Esophagus mucosa (tissue), 1 donor: ENCODE results near the gene EHHADH. TPM values are rescaled to one million over a fixed set of nuclear protein-coding genes. Genes with fewer than 3 reads are reported as not detected.
A peak's percentile ranks its signal among the peaks of the same experiment; 100 is the strongest.
"Not testable (repeated sequence)": the region's sequence is repeated elsewhere in the genome, so short reads cannot be mapped to it uniquely, and the experiment has no call there.

Experiments
- ATAC-seq: fragments of 200-7000 bp; cut with Tn5 transposase; one replicate; pipeline ENCODE4 v1.9.1; 2020
- total RNA-seq: library from RNA; stranded (reverse); gene quantifications from one replicate; pipeline ENCODE4 v1.2.4, GENCODE V29; 2023
- donor health status: DM: yes; HTN: yes; CAD: no.

Gene EHHADH
- 10.6 TPM for total RNA-seq

DNA sequence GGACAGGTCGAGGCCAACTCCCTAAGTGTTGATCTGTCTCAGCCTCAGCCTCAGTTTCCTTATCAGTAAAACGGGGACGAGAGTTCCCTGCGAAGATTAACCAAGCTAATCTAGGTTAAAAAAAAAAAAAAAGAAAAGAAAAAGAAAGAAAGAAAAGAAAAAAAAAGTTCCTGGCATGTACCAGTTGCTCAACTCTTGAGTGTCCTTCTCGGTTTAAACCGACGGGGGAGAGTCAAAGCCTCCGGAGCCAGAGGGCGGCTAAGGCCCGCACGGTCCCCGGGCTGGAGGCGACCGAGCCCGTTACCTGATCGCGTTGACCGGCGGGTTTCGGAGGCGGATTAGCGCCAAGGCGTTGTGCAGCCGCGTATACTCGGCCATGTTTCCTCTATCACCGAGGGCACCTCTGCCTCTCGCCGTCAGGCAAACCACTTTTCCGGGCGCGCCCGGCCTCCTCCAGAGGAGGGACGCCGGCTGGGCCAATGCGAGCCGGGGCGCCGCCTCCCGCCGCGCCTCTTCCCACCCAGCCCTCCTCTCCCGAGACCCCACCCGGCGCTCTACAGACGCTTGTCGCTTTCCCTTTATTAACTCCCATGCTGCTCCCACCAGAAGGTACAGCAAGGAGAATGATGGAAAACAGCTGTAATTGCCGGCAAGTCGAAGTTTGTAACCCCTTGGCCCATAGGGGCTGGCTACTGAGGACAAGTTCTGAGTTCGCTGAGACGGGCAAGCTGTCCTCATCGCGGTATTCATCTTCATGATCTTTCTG is at the start of gene EHHADH:
EHHADH (minus strand) TSS at position 405 of the 766 bp plus-strand sequence; CDS start at position 378, 27 bp downstream.
- ATAC-seq: peak; percentile 97

DNA sequence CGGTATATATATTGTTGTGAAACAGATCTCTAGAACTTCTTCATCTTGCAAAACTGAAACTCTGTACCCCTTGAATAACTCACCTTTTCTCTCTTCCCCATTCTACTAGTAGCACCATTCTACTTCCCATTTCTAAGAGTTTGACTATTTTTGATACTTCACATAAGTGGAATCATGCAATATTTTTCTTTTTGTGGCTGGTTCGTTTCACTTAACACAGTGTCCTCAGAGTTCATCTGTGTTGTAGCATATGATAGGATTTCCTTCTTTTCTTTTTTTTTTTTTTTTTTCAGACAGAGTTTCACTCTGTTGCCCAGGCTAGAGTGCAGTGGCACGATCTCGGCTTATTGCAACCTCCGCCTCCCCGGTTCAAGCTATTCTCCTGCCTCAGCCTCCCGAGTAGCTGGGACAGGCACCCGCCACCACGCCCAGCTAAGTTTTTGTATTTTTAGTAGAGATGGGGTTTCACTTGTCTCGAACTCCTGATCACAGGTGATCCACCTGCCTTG is 46.1 kb upstream of the EHHADH start:
- ATAC-seq: not testable (repeated sequence)

DNA sequence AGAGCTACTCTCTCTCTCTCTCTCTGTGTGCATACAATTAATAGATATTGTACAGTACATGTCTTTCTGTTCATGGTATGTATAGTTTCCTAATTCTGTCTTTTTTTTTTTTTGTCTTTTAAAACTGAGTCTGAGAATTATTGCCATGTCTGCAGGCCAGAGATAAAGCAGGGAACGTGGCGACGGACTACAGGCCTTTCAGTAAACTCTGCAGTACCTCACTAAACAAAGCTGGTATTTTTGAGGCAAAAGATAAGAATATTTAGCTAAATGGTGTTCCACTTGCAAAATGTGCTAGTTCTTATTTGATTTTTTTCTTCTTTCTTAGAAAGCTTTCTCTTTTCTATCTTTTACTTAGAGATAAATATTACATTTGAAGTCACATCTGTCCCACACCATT is 44.0 kb upstream of the EHHADH start:
- ATAC-seq: no peak

DNA sequence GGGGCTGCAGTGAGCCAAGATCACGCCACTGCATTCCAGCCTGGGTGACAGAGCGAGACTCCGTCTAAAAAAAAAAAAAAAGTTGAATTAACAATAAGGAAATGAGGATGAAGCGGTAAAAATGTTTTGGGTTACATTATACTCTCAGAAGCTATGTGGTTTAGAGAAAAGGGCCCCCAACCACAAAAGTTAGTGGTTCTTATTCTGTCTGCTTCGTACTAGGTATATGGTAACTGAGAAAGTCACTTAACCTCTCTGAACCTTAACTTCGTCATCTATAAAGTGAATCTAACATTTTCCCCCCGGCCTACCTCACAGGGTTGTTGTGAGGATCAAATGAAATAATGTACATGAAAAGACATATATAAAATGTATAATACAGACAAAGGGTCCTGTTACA is 38.4 kb upstream of the EHHADH start:
- ATAC-seq: no peak

DNA sequence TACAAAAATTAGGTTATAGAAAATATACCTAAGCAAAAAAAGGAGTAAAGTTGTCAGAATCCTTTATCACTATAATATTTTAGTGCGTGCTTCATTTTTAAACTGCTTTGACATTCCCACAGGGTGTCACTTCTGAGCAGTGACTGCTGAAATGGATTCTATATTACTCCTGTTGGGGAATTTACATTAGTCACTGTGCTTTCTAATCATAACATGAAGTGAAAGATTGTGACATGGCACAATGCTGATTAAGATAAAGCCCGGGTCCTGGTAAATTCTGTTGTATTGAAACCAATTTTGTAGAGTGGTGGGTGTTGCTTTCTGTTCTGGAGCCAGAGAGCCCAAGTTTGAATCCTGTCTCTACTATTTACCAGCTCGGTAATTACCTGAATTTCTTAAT is 36.4 kb upstream of the EHHADH start:
- ATAC-seq: no peak

DNA sequence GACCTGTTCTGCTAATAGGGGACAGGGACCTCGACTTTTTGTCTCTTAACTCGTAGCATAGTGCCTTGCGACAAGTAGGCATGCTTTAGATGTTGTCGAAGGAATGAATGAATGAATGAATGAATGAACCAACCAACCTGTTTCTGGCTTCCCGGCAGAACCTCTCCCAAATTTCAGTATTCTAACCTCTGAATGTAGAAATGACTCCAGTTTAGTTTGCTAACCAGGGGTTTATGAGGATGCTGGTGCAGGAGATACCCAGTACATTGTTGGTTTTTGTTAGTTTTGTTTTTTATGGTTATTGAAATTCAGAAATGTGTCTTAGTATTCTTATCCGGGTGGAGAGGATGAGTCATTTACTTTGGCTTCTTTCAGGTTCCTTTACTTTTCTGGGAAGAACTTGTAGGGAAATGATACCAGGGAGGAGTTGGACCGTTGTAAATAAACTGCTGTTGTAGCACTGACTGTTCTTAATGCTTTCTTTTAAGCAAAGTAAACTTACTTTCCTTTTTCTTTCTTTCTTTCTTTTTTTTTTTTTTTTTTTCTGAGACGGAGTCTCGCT is 29.6 kb upstream of the EHHADH start:
- no peak for ATAC-seq

DNA sequence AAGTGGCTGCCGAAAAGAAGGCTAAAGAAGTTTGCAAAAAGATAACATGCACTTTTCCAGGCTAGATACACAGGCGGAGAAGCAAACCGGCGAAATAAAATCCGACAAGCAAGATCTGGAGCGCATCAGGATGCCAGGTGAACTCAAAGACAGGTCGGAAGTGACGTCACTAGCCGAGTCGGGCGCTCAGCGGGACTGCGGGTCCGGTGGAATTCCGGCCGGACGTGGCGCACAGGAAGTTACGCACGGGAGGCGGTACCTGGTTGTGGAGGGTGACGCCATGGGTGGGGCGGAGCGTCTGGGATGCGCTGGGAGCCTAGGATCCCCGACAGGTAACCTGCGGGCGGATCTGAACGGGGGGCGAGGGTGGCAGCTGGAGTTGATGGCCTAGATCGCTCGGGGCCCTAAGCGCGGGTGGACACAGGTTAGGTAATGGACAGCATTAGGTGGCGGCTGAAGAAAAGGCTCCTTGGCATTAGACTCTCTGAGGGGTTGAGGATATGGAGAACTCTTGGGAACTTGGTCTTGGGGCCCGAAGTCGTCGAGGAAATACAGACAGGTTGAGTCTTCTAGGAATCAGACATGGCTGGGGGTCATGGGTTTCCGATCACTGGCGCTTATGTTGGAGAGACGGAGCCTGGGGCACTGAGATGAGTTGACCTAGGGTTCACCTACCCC is 29.0 kb upstream of the EHHADH start:
- peak; percentile 100 for ATAC-seq

DNA sequence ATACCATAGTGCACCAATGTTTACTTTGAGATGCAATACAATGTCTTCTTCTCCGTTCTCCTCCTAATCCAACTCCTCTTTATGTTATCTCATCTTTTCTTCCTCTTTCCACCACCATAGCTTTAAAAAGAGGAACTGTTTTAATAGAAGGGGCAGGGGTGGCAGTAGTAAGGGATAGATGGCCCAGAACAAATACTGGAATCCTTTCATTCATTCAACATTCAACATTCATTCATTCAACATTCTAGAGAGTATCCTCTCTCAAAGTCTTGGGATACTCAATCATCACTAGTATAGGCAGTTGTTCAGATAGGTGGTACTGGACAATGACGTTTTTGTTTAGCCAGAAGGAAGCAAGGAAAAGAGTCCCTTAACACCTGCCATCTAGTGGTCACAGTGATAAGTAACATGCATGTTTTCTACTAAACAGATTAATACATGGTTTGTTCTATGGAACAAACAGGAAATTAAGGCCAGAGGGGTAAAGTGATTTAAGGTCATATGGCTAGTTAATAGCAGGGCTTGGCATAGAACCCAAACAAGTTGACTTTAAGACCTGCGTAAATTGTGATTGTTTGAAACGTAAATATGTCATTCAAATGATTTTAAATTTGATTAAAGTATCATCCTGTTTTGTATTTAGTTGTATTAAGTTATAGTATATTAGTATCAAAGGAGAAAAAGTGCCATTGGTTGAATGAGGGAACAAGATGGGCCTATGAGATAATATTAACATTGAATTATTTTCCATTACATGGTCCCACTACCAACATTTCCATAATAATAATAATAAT is 26.9 kb upstream of the EHHADH start:
- no peak for ATAC-seq

DNA sequence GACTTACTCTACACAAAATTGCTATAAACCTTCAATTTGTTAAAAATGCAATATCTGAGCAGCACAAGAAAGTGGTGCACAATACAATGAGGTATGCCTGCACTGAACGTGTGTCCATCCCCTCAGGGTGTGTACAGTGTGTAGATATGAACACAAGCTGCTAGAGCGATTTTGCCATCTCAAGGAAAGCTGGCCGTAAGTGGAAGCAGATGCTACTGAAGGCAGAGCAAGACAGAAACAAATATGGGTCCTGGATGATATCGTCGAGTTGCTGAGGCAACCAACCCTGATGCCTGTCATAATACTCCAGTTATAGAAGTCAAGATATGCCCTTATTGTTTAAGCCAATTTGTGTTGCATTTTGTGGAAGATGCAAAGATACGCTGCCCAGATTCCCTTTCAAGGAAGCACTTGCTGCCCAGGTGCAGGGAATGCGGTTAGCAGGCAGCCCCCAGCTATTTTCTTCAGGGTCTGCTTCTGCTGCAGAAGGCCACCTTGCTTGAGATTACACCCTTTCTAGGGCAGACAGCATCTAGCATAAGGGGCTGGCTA is 25.8 kb upstream of the EHHADH start:
- no peak for ATAC-seq

DNA sequence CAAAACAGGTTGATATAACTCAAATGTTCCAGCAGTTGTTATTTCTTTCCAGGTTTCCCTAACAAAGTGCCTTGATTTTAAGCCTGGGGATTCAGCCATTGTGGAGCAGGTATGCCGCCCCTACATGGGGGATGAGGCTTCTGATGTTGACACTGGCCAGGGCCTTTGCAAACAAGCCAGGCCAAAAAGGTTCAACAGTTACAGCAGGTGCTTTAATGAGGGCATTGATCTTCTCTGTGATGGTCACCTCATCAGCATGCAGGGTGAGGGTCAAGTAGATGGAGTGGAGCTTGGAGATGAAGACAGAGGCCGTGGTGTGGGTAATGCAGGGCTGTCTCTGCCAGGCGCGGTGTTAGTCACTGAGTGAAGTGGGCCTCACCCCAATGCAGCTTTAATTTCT is 22.6 kb upstream of the EHHADH start:
- ATAC-seq: no peak

DNA sequence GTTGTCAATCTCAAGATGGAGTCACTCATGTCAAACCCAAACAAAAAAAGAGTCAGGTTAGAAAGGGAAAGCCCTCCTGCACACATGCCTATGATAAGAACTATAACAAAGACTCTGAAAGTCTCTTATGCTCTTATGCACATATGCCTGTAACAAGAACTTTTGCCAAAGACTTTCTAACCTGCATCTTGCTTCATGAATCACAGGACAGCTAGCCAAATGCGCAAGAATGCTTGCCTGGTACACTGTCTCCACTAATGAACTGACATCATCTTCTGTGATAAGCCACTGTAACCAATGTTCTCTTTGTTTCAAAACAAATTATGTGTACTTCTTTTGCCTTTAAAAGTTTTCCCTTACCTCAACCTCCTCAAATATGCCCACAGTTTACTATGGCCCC is 18.2 kb upstream of the EHHADH start:
- no peak for ATAC-seq

DNA sequence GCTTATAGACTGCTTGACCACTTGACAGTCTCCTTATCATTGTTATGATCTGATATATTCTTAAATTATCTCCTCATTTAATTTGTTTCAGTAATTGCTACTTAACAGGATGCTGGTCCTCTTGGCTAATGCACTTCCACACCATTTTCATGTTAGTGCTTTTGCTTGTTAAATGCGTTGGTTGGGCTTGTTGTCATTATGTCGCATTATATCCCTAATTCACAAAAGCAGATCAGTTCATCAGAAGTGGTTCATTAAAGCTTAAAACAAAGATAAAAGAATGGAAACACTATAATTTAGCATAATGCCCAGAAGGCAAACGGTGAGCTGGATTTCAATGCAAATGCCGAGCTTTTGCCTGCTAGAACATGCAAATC is 17.1 kb upstream of the EHHADH start:
- no peak for ATAC-seq

DNA sequence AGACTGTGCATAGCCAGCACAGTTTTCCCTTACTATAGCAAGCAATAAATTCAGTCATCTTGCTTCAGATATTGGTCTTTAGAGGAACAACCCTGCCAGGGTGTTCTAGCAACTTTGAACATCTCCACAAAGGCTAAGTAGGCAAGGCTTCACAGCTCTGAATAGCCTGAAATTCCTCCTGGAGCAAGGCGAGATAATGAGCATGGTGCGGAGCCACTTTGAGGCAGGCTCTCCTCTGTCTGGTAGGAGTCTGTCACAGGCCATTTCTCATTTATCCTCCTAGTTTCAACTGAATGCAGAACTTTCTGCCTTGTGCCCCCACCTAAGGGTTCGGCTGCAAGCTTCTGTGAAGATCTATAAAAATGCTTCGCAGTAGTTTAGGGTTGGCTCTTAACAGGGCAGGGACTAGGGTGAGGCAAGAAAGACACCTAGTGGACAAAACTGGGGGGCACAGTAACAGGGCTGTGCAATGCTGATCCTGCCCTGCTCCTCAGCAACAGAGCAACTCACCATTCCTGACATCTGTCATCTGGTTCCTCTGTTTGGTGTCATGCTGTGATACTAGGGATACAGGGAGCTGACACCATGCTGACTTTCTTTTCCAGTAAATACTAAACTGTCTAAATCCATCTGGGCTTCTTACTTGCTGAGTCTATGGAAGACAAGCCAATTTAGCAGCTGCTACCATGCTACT is 16.6 kb upstream of the EHHADH start:
- ATAC-seq: peak; percentile 60

DNA sequence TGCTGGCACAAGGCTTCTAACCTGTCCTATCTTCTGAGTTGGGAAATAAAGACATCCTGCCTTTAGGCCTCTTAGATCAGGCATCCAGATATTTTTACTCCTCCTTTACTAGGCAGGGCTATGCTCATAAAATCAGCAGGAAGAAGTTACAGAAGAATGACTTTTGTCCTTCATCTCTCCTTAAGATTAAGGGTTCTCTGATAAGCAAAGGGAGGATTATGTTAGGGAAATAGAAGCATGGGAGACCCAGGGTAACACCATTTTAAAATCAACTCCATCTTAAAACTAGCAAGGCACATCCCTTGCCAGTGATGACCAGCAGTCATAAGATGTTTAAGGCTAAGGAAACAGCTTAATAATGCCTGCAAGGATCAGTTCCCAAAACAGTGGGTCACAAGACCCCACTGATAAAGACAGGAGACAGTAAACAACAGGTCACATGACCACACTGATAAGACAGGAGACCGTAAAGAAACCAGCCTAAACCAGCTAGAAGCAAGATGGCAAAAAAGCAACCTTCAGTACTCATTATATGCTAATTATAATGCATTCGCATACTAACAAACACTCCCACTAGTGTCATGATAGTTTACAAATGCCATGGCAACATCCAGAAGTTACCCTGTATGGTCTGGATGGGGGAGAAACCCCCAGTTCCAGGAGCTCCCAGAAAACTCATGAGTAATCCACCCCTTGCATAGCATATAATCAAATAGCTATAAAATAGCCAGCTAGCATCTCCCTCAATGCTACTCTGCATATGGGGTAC is 14.5 kb upstream of the EHHADH start:
- ATAC-seq: no peak

DNA sequence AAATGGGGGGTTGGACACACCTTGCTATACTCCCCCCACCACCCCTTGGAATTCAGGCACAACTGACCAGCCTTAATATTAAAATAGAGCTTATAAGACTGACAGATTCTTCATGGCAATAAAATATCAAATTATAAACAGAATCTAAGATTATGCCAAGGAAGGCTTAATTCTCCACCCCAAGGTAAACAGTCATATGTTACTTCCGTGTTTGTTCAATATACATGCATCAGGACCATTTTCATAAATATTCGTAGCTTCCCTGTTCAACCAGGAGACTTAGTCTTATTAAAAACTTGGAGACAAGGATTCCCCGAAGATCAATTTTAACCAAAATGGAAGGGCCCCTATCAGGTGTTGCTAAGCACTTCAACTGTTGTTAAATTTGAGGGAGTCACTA is 13.3 kb upstream of the EHHADH start:
- ATAC-seq: no peak

DNA sequence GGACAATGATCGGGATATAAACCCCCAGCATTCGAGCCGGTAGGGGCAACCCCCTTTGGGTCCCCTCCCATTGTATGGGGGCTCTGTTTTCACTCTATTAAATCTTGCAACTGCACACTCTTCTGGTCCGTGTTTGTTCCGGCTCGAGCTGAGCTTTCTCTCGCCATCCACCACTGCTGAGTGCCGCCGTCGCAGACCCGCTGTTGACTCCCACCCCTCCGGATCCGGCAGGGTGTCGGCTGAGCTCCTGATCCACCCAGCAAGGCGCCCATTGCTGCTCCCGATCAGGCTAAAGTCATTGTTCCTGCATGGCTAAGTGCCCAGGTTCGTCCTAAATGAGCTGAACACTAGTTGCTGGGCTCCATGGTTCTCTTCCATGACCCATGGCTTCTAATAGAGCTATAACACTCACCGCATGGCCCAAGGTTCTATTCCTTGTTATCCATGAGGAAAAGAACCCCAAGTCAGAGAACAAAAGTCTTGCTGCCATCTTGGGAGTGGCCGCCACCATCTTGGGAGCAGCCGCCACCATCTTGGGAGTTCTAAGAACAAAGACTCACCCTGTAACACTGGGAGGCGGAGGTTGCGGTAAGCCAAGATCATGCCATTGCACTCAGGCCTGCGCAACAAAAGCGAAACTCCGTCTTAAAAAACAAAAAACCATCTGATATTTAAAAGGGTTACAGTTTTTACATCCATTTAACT is 11.2 kb upstream of the EHHADH start:
- ATAC-seq: no peak

DNA sequence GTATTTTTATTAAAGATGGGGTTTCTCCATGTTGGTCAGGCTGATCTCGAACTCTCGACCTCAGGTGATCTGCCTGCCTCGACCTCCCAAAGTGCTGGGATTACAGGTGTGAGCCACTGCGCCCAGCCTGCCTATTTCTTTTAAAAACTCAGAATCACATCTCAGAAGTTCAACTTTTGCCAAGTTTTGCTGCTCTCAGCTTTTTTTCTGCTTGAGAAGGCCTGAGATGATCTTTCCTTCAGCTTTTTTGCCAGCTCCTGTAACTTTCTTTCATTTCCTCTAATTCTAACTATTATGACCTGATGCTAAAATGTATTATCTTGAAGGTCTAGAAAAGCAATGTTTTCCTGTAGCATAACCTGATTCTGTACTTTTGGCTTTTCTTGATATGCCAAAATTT is 9.6 kb upstream of the EHHADH start:
- ATAC-seq: no peak

DNA sequence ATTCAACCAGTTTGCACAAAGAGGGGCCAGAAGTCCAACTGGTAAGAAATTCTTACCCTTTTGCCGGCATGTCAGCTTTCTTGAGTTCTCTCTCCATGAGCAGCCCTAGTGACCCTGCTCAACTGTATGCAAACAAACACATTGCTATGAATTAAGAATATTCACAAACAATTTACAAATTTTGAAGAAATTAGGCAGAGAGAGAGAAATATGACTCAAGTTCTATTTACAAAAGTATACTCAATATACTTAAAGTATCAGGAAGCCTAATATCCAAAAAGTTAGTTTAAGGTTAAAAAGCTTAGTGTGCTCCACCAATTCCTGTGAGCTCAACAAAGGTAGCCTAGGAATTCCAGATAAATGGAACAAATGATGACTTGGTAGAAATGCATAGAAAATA is 3.5 kb upstream of the EHHADH start:
- no peak for ATAC-seq

DNA sequence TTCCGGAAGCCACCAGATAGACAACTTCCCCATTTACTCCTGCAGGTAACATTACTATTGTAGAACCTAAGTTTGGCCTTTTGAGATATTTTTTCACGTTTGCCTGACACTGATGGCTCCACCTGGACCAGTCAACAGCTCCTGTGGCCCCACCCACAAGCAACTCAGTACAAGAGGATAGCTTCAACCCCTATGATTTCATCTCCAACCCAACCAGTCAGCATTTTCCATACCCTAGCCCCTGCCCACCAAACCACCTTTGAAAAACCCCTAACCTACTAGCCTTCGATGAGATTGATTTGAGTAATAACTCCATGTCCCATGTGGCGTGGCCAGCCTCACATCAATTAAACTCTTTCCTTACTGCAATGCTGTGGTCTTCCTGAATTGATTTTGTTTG is 950 bp upstream of the EHHADH start:
- ATAC-seq: no peak

DNA sequence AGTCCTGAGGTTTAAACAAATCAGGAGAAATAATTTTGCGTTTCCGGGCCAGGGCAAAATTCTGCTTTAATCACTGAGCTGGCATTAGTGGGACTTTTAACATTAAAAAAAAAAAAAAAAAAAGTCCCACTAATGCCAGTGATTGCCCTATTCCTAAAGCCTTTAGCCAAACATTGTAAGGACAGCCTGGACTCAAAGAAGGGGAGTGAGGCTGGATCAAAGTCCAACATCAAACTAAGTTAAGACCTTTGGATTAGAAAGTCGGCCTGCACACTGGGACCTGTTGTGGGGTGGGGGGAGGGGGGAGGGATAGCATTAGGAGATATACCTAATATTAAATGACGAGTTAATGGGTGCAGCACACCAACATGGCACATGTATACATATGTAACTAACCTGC is 716 bp downstream of the EHHADH start:
- not testable (repeated sequence) for ATAC-seq

DNA sequence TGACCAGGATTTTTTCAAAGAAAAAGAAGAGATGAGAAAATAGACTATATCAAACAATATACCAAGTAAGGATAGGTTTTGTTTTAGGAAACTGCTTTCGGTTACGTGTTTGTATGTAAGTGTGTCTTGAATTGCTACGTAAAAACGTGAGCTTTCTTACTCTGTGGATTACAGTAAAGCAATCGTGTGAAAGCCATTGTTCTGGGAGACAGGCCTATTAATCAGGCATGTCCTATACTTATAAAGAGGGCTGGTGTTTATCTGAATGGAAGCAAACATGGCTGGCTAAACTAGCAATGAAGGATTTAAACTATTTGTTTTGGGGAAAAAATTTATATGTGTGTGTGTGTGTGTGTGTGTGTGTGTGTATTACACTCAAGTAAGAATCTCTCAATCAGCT is 2.6 kb downstream of the EHHADH start:
- no peak for ATAC-seq
